Activated CD8-positive, alpha-beta T cell treated with anti-CD3 and anti-CD28 coated beads for 36 hours (primary cell): ENCODE results near the gene RNF10. TPM values are rescaled to one million over a fixed set of nuclear protein-coding genes. Genes with fewer than 3 reads are reported as not detected.

Source experiments
- ATAC-seq: fragments of 200-7000 bp; cut with Tn5 transposase; one replicate; pipeline ENCODE4 v1.10.0; 2021; ENCODE audit warnings: mild to moderate bottlenecking, moderate library complexity
- CTCF ChIA-PET: fragments of 350-600 bp; sonication (Branson Sonifier 250); formaldehyde crosslinking; loops from one replicate; lab custom pipeline; 2021; ENCODE audit warnings: antibody characterized with exemption; lab: Charles Lee
- POLR2A ChIA-PET: fragments of 350-600 bp; sonication (Branson Sonifier 250); formaldehyde crosslinking; loops from one replicate; lab custom pipeline; 2021; ENCODE audit warnings: antibody characterized with exemption; lab: Charles Lee
- DNase-seq: peaks from one replicate; pipeline ENCODE4 v3.0.0-alpha.2; 2020
- H3K27ac Mint-ChIP-seq: one replicate; pipeline ENCODE4 v1.8.0; 2021; ENCODE audit warnings: mild to moderate bottlenecking, mixed read lengths
- H3K27me3 Mint-ChIP-seq: one replicate; pipeline ENCODE4 v1.8.0; 2021; ENCODE audit warnings: mixed read lengths
- H3K36me3 Mint-ChIP-seq: one replicate; pipeline ENCODE4 v1.8.0; 2021; ENCODE audit warnings: low read depth, mixed read lengths
- H3K4me1 Mint-ChIP-seq: one replicate; pipeline ENCODE4 v1.8.0; 2021; ENCODE audit warnings: low read depth, mixed read lengths
- H3K4me3 Mint-ChIP-seq: one replicate; pipeline ENCODE4 v1.8.0; 2021; ENCODE audit warnings: mild to moderate bottlenecking, moderate library complexity, mixed read lengths
- H3K9me3 Mint-ChIP-seq: one replicate; pipeline ENCODE4 v1.8.0; 2021; ENCODE audit warnings: mixed read lengths
- intact Hi-C: fragments of 100-400 bp; cut with micrococcal nuclease; formaldehyde crosslinking; loops from one replicate; pipeline ENCODE4 v1.10.0; 2022
- total RNA-seq, 2 experiments: library from RNA; stranded (reverse); gene quantifications; one replicate each; pipeline ENCODE4 v1.2.3, GENCODE V29; 2021
- TF ChIP-seq, protein P1 (sequence below): fragments of 200-600 bp; IDR thresholded peaks from one replicate; pipeline ENCODE4 v1.8.0; 2022; ENCODE audit warnings: antibody characterized with exemption, mild to moderate bottlenecking

RNF10 gene
- total RNA-seq, 2 experiments from 2014 or later, result 155 to 159 TPM

GRCh38 chr12:120571299-120571698 lies 37.1 kb downstream of the RNF10 start:
- no peak overlapping the region for H3K27ac Mint-ChIP-seq
- ATAC-seq (no peak), DNase-seq (no peak)
- H3K4me1 Mint-ChIP-seq, result no peaks in the 10 kb centered on the region
- H3K36me3 Mint-ChIP-seq, result peaks cover 53% of the 10 kb centered on the region
- TF ChIP-seq, protein P1, sequence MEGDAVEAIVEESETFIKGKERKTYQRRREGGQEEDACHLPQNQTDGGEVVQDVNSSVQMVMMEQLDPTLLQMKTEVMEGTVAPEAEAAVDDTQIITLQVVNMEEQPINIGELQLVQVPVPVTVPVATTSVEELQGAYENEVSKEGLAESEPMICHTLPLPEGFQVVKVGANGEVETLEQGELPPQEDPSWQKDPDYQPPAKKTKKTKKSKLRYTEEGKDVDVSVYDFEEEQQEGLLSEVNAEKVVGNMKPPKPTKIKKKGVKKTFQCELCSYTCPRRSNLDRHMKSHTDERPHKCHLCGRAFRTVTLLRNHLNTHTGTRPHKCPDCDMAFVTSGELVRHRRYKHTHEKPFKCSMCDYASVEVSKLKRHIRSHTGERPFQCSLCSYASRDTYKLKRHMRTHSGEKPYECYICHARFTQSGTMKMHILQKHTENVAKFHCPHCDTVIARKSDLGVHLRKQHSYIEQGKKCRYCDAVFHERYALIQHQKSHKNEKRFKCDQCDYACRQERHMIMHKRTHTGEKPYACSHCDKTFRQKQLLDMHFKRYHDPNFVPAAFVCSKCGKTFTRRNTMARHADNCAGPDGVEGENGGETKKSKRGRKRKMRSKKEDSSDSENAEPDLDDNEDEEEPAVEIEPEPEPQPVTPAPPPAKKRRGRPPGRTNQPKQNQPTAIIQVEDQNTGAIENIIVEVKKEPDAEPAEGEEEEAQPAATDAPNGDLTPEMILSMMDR, result no peak
- H3K9me3 Mint-ChIP-seq, result no peaks in the 10 kb centered on the region
- CTCF ChIA-PET, result interaction anchor here (0.8 to 0.9 kb wide), 2 partner anchors 10 to 214 kb away, joined by 3 read pairs; no protein-coding TSS in a partner anchor
- no peaks in the 10 kb centered on the region for H3K27me3 Mint-ChIP-seq
- POLR2A ChIA-PET, result interaction anchor here (1.3 to 1.5 kb wide), 3 partner anchors 9 to 103 kb away, joined by 3 to 4 read pairs (median 4); no protein-coding TSS in a partner anchor
- intact Hi-C loops, result no loop called here
- no peak overlapping the region for H3K4me3 Mint-ChIP-seq

DNA sequence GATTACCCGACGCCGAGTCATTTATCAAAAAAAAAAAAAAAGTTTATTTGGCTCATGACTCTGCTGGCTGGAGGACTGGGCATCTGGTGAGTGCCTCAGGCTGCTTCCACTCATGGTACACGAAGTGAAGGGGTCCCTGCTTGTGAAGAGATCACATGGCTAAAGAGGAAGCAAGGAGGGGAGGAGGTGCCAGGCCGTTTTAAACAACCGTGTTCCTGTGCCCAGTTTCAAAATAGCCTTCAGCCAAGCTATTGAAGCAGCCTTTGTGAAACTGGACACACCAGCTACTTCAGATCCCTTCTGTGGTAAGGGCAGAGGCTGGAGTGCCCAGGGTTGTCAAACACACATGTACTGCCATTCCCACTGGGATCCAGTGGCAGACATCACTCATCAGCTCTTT lies 39.4 kb downstream of the RNF10 start:
- Mint-ChIP-seq H3K4me1 (no peaks in the 10 kb centered on the region), H3K27ac (no peak overlapping the region), H3K9me3 (no peaks in the 10 kb centered on the region), H3K4me3 (no peak overlapping the region), H3K27me3 (no peaks in the 10 kb centered on the region), H3K36me3 (peaks cover 62% of the 10 kb centered on the region)
- POLR2A ChIA-PET, result no interaction called here
- ATAC-seq (no peak), DNase-seq (no peak)
- intact Hi-C loops, result no loop called here
- TF ChIP-seq, protein P1, result no peak
- CTCF ChIA-PET, result interaction anchor here (1.1 kb wide), 1 partner anchor 9 kb away, joined by 6 read pairs; no protein-coding TSS in a partner anchor

- TF ChIP-seq, protein P1, result no peak
- Mint-ChIP-seq H3K27ac (peak overlapping the region; percentile 7), H3K4me1 (peaks cover under 1% of the 10 kb centered on the region), H3K27me3 (no peaks in the 10 kb centered on the region), H3K9me3 (no peaks in the 10 kb centered on the region), H3K36me3 (peaks cover 61% of the 10 kb centered on the region), H3K4me3 (no peak overlapping the region)
- intact Hi-C loops, result no loop called here
- DNase-seq, result no peak
- ATAC-seq, result no peak
- ChIA-PET POLR2A (interaction anchor here (0.6 kb wide), 1 partner anchor 212 kb away, joined by 4 read pairs; no protein-coding TSS in a partner anchor), CTCF (interaction anchor here (1.1 kb wide), 1 partner anchor 9 kb away, joined by 6 read pairs; no protein-coding TSS in a partner anchor)
Measured at GRCh38 chr12:120574106-120574505, 40.0 kb downstream of the RNF10 start.

- H3K9me3 Mint-ChIP-seq, result no peaks in the 10 kb centered on the region
- POLR2A ChIA-PET, result interaction anchor here (1.0 to 2.4 kb wide), 4 partner anchors 41 to 287 kb away, joined by 3 to 7 read pairs (median 4); partner anchors contain the start of genes RNU4-1, RNU4-2 and SRSF9
- peaks cover 6% of the 10 kb centered on the region for H3K27me3 Mint-ChIP-seq
- H3K4me1 Mint-ChIP-seq, result peaks cover 35% of the 10 kb centered on the region
- peaks cover 46% of the 10 kb centered on the region for H3K36me3 Mint-ChIP-seq
- no peak for ATAC-seq
- intact Hi-C loops, result no loop called here
- CTCF ChIA-PET, result interaction anchor here (1.1 to 1.4 kb wide), 2 partner anchors 68 to 149 kb away, joined by 3 to 4 read pairs; no protein-coding TSS in a partner anchor
- H3K27ac Mint-ChIP-seq, result peak overlapping the region; percentile 48
- TF ChIP-seq, protein P1, result no peak
- no peak for DNase-seq
- H3K4me3 Mint-ChIP-seq, result peak overlapping the region; percentile 98
Measured at GRCh38 chr12:120579179-120579578, 45.0 kb downstream of the RNF10 start.
